ENCODE measurements around the gene ZER1. TPM values are rescaled to one million over a fixed set of nuclear protein-coding genes. Genes with fewer than 3 reads are reported as not detected.
"Not testable (repeated sequence)": the region's sequence is repeated elsewhere in the genome, so short reads cannot be mapped to it uniquely, and the experiment has no call there.

The ZER1 gene
- total RNA-seq, 1 donor from 2014 or later, result 14.1 TPM

GRCh38 chr9:128714586-128715435 lies 56.9 kb downstream of the ZER1 start:
- no peak for DNase-seq

GRCh38 chr9:128713941-128714573 lies 57.7 kb downstream of the ZER1 start:
- no peak for DNase-seq

GRCh38 chr9:128713411-128713780 lies 58.3 kb downstream of the ZER1 start:
- no peak for DNase-seq

GRCh38 chr9:128712451-128713410 lies 59.0 kb downstream of the ZER1 start:
- no peak for DNase-seq

- no peak for DNase-seq
Measured at GRCh38 chr9:128707446-128707845, 64.3 kb downstream of the ZER1 start.

GRCh38 chr9:128706671-128707381 lies 64.9 kb downstream of the ZER1 start:
- DNase-seq, result no peak

- DNase-seq, result no peak
Measured at GRCh38 chr9:128706045-128706444, 65.7 kb downstream of the ZER1 start.

GRCh38 chr9:128705051-128705965 lies 66.4 kb downstream of the ZER1 start:
- DNase-seq, result no peak

- DNase-seq, result no peak
Measured at GRCh38 chr9:128704356-128704670, 67.4 kb downstream of the ZER1 start.

GRCh38 chr9:128703616-128704355 lies 67.9 kb downstream of the ZER1 start:
- peak; percentile 65 for DNase-seq

GRCh38 chr9:128702949-128703615 lies 68.6 kb downstream of the ZER1 start:
- DNase-seq, result peak; percentile 42

GRCh38 chr9:128702445-128702948 lies 69.2 kb downstream of the ZER1 start, which contains the start of gene PKN3:
PKN3 (plus strand) TSS chr9:128702503; CDS start chr9:128702916, 413 bp downstream.
- DNase-seq, result peak; percentile 92

GRCh38 chr9:128701227-128701854 lies 70.4 kb downstream of the ZER1 start:
- DNase-seq, result peak; percentile 45

GRCh38 chr9:128699096-128699795 lies 72.5 kb downstream of the ZER1 start:
- not testable (repeated sequence) for DNase-seq

- no peak for DNase-seq
Measured at GRCh38 chr9:128696923-128697707, 74.6 kb downstream of the ZER1 start.

- no peak for DNase-seq
Measured at GRCh38 chr9:128694344-128694743, 77.4 kb downstream of the ZER1 start.

GRCh38 chr9:128693738-128694137 lies 78.0 kb downstream of the ZER1 start:
- not testable (repeated sequence) for DNase-seq

GRCh38 chr9:128690684-128691034 lies 81.1 kb downstream of the ZER1 start:
- DNase-seq, result no peak
